Fibroblast of lung (primary cell): ENCODE data around the gene GPC6.

Source experiments
- CTCF ChIP-seq, 2 donors: IDR thresholded peaks in 1 of 2; conservative IDR thresholded peaks in 1 of 2; 1 replicate in 1 of 2; 2 replicates in 1 of 2; pipeline ENCODE4 v1.5.1; 2011 to 2012; ENCODE audit warnings: low read length in 2 of 2, control low read depth in 1 of 2, inconsistent platforms in 1 of 2, low read depth in 1 of 2, mild to moderate bottlenecking in 1 of 2
- EZH2 ChIP-seq: IDR thresholded peaks from 2 replicates; pipeline ENCODE4 v1.5.1; 2012; ENCODE audit warnings: low read length, control low read depth, mild to moderate bottlenecking; ENCODE audit errors: missing control alignments

- TF ChIP-seq CTCF (conservative IDR thresholded peaks at IDR 0.05 in 1 of 2, IDR thresholded peaks at IDR 0.05 in 1 of 2; ENCODE audit: low read depth in 1 of 2, low read length in 2 of 2) (no peak), EZH2 (no peak)
Measured at GRCh38 chr13:94394723-94395122, 1168.1 kb downstream of the GPC6 start.
